Esophagus muscularis mucosa (tissue), 4 donors: ENCODE measurements around the gene ARF3. TPM values are rescaled to one million over a fixed set of nuclear protein-coding genes. Genes with fewer than 3 reads are reported as not detected.

Experiments
- DNase-seq: peaks from one replicate; pipeline ENCODE4 v3.0.0-alpha.2; 2017; ENCODE audit errors: extremely low spot score
- H3K27ac ChIP-seq, 4 donors: fragments of 200-600 bp; sonication (generic); replicated peaks in 1 of 4; 1 replicate in 3 of 4; 2 replicates in 1 of 4; pipeline ENCODE4 v1.5.1; 2016 to 2019; ENCODE audit warnings: mild to moderate bottlenecking in 1 of 4
- H3K27me3 ChIP-seq, 4 donors: fragments of 200-600 bp; sonication (generic); one replicate each; pipeline versions ENCODE4 v1.5.1 to v1.6.0; 2016 to 2019
- H3K36me3 ChIP-seq, 4 donors: fragments of 200-600 bp; sonication (generic); one replicate each; pipeline ENCODE4 v1.5.1; 2016 to 2019
- H3K4me1 ChIP-seq, 4 donors: fragments of 200-600 bp; sonication (generic); one replicate each; pipeline ENCODE4 v1.5.1; 2016 to 2019
- H3K4me3 ChIP-seq, 4 donors: fragments of 200-600 bp; sonication (generic); 1 replicate in 2 of 4; 2 replicates in 2 of 4; pipeline ENCODE4 v1.5.1; 2016 to 2019; ENCODE audit warnings: mild to moderate bottlenecking in 4 of 4, moderate library complexity in 1 of 4
- H3K9me3 ChIP-seq, 4 donors: fragments of 200-600 bp; sonication (generic); 1 replicate in 3 of 4; 2 replicates in 1 of 4; pipeline ENCODE4 v1.5.1; 2016 to 2019
- EP300 ChIP-seq: sonication (generic); formaldehyde crosslinking; IDR thresholded peaks from one replicate; pipeline ENCODE4 v1.6.1; 2017; ENCODE audit warnings: antibody characterized with exemption
- POLR2A ChIP-seq: fragments of 450-650 bp; IDR thresholded peaks from one replicate; pipeline ENCODE4 v1.6.1; 2017; ENCODE audit warnings: antibody characterized with exemption, moderate library complexity, mild to moderate bottlenecking, low read depth
- POLR2AphosphoS5 ChIP-seq, 2 donors: sonication (generic); formaldehyde crosslinking; IDR thresholded peaks; one replicate each; pipeline ENCODE4 v1.6.1; 2017; ENCODE audit warnings: antibody characterized with exemption in 2 of 2
- WGBS: methylation state at CpG from one replicate; pipeline ENCODE4 v1.1.5; 2018; 5-methylcytosine and 5-hydroxymethylcytosine counted together
- intact Hi-C: fragments of 100-400 bp; cut with DNase I; formaldehyde crosslinking; loops from one replicate; pipeline ENCODE4 v1.15.1; 2023
- total RNA-seq, 4 donors: library from RNA; depleted of rRNA; stranded (reverse); fragments of >200 nt; gene quantifications; one replicate each; pipeline versions ENCODE4 v1.1.0 to v1.2.1, GENCODE V29; 2016
- TF ChIP-seq, protein P1 (sequence below), 3 experiments: fragments of 200-600 bp in 2 of 3; fragments of 450-650 bp in 1 of 3; sonication (generic) in 2 of 3; IDR thresholded peaks; one replicate each; pipeline ENCODE4 v1.5.1; 2017 to 2019; ENCODE audit warnings: antibody characterized with exemption in 3 of 3, mild to moderate bottlenecking in 2 of 3, moderate library complexity in 1 of 3

Gene ARF3
- total RNA-seq = 10 to 100 TPM; 42.8 to 71.9 (median 65.1) TPM

DNA sequence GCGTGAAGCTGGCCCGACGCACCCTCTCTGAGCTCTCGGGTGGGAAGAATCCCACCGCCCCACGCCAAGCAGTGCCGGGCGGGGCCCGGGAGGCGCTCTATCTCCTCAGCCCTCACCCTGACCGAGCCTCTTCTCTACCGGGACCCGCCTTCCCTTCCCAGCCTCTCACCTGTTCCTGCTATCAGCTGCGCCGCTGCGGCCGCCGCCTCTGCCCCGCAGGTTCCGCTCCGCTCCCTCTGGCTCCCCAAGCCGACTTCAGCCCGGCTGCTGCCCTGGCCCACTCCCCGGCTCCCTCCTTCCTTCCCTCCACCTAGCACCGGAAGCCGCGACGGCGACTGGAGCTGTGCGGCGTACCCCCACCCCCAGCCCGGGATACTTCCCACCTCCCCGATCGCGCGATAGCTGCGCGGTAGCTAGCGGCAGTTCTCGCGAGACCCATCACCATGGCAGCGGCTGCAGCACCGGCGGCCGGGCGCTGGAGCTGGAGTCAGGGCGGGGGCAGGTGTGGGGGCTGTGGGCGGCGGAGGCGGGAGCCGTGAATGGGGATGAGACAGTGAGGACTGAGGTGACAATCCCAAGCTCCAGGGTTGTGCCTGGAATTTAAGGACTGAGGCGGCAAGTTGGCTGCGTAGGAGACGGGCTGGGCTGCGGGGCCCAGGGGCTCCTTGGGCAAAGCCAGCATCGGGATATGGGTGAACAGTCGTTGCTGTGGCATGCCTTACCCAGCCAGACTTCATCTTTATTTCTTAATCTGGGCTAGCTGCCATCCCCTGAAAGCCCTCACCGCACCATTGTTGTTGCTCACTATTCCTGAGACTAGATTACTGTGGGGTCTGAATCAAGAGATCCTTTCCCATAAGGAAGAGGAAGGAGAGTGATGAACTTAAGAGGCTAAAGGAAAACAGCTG, at the start of gene ARF3:
Gene ARF3, minus strand, starts transcription at position 347 of the 908 bp plus-strand sequence. CDS start 16,392 bp downstream, outside the sequence.
- H3K9me3 ChIP-seq = no peaks in the 10 kb centered on the region
- DNase-seq = peak; percentile 97
- peaks cover 21 to 34% (median 31%) of the 10 kb centered on the region in 4 donors for H3K4me1 ChIP-seq
- peaks cover 0 to 7% (median 7%) of the 10 kb centered on the region in 4 donors for H3K36me3 ChIP-seq
- intact Hi-C loops = no loop called here
- peak within 1 kb of the TSS; percentile 87 to 98 (median 96) for H3K4me3 ChIP-seq
- H3K27ac ChIP-seq = peak within 1 kb of the TSS; percentile 81 to 94 (median 89)
- TF ChIP-seq POLR2AphosphoS5 (IDR thresholded peaks at IDR 0.05) (peak; percentile 71 to 88), EP300 (no peak), POLR2A (no peak)
- TF ChIP-seq, protein P1, sequence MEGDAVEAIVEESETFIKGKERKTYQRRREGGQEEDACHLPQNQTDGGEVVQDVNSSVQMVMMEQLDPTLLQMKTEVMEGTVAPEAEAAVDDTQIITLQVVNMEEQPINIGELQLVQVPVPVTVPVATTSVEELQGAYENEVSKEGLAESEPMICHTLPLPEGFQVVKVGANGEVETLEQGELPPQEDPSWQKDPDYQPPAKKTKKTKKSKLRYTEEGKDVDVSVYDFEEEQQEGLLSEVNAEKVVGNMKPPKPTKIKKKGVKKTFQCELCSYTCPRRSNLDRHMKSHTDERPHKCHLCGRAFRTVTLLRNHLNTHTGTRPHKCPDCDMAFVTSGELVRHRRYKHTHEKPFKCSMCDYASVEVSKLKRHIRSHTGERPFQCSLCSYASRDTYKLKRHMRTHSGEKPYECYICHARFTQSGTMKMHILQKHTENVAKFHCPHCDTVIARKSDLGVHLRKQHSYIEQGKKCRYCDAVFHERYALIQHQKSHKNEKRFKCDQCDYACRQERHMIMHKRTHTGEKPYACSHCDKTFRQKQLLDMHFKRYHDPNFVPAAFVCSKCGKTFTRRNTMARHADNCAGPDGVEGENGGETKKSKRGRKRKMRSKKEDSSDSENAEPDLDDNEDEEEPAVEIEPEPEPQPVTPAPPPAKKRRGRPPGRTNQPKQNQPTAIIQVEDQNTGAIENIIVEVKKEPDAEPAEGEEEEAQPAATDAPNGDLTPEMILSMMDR (IDR thresholded peaks at IDR 0.05) = no peak
- H3K27me3 ChIP-seq = peaks cover 0 to 13% (median 0%) of the 10 kb centered on the region in 4 donors
- under 1% methylated on average over 37 of the region's 58 CpGs for WGBS

- no peak overlapping the region for H3K27ac ChIP-seq
- WGBS = 97% methylated on average over 2 of the region's 2 CpGs
- intact Hi-C loops = no loop called here
- no peaks in the 10 kb centered on the region for H3K9me3 ChIP-seq
- H3K4me3 ChIP-seq = no peak overlapping the region
- peaks cover 6 to 97% (median 41%) of the 10 kb centered on the region in 4 donors for H3K27me3 ChIP-seq
- H3K36me3 ChIP-seq = peaks cover 34 to 53% (median 44%) of the 10 kb centered on the region in 4 donors
- TF ChIP-seq POLR2A = no peak
- TF ChIP-seq, protein P1 (IDR thresholded peaks at IDR 0.05) = no peak
- TF ChIP-seq EP300 = no peak
- no peak for TF ChIP-seq POLR2AphosphoS5 (IDR thresholded peaks at IDR 0.05)
- DNase-seq = no peak
- peaks cover 38 to 47% (median 45%) of the 10 kb centered on the region in 4 donors for H3K4me1 ChIP-seq
Measured at GRCh38 chr12:49000346-49000745, 43.1 kb upstream of the ARF3 start.

GRCh38 chr12:48999371-49000131, 42.3 kb upstream of the ARF3 start, which contains the start of gene DDN:
DDN (minus strand) TSS chr12:48999375; CDS start chr12:48999287, 88 bp downstream.
- no peak within 1 kb of the TSS for H3K27ac ChIP-seq
- peaks cover 26 to 45% (median 36%) of the 10 kb centered on the region in 4 donors for H3K36me3 ChIP-seq
- H3K27me3 ChIP-seq = peaks cover 6 to 97% (median 48%) of the 10 kb centered on the region in 4 donors
- intact Hi-C loops = no loop called here
- no peaks in the 10 kb centered on the region for H3K9me3 ChIP-seq
- no peak for DNase-seq
- 5% methylated on average over 18 of the region's 30 CpGs for WGBS
- peaks cover 38 to 55% (median 52%) of the 10 kb centered on the region in 4 donors for H3K4me1 ChIP-seq
- TF ChIP-seq EP300 (no peak), POLR2A (no peak), POLR2AphosphoS5 (IDR thresholded peaks at IDR 0.05) (no peak)
- TF ChIP-seq, protein P1 (IDR thresholded peaks at IDR 0.05) = no peak
- H3K4me3 ChIP-seq = peak within 1 kb of the TSS; percentile 46 to 63 (median 50)

DNA sequence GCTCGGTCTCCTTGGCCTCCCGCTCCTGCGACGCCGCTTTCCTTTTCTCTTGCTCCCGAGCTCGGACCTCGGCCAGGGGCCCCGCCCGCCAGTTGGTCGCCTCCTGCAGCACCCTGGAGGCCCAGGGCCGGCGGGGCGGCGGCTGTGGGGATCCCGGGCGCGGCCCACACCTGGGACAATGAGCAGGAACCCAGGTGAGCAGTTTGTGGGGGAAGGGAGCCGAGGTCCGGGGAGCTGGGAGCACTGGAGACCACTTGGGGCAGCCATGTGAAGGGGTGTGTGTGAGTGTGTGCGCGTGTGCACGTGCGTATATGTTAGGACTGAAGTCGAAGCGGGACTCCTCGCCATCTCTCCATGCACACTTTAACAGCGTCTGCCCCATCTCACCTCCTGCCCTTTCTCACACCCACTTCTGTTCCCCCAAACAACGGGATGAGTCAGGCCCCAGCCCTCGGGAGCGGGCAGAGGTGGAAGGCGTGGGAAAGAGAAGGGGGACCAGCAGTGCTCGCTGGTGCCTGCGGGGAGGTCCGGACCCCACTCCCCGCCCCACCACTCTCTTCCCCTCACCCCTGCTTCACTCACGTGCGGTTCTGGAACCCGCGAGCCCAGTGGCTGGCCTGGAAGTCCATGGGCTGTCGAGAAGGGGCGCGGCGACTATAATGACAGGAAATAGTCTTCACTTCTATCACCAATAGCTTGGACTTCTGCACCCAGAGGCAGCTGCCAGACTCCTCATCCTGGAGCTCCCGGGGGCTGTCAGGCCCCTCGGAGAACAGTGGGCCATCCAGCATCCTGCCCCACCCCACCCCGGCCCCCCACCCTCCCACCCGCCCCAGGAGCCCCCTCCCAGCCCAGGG, 41.4 kb upstream of the ARF3 start:
- DNase-seq = no peak
- 2% methylated on average over 24 of the region's 48 CpGs for WGBS
- intact Hi-C loops = no loop called here
- peaks cover 18 to 36% (median 28%) of the 10 kb centered on the region in 4 donors for H3K36me3 ChIP-seq
- no peak overlapping the region for H3K27ac ChIP-seq
- peaks cover 38 to 57% (median 53%) of the 10 kb centered on the region in 4 donors for H3K4me1 ChIP-seq
- H3K27me3 ChIP-seq = peaks cover 6 to 97% (median 55%) of the 10 kb centered on the region in 4 donors
- TF ChIP-seq EP300 = no peak
- TF ChIP-seq, protein P1 (IDR thresholded peaks at IDR 0.05) = no peak
- no peak for TF ChIP-seq POLR2AphosphoS5 (IDR thresholded peaks at IDR 0.05)
- TF ChIP-seq POLR2A = no peak
- H3K9me3 ChIP-seq = no peaks in the 10 kb centered on the region
- peak overlapping the region; percentile 46 to 63 (median 50) for H3K4me3 ChIP-seq
